Midbrain (tissue), 1 donor: ENCODE results near the gene FAM193A.
"Not testable (repeated sequence)": the region's sequence is repeated elsewhere in the genome, so short reads cannot be mapped to it uniquely, and the experiment has no call there.

ENCODE experiments used
- DNase-seq: peaks from one replicate; lab custom pipeline; 2025; lab: John Stamatoyannopoulos, UW

Gene FAM193A

DNA sequence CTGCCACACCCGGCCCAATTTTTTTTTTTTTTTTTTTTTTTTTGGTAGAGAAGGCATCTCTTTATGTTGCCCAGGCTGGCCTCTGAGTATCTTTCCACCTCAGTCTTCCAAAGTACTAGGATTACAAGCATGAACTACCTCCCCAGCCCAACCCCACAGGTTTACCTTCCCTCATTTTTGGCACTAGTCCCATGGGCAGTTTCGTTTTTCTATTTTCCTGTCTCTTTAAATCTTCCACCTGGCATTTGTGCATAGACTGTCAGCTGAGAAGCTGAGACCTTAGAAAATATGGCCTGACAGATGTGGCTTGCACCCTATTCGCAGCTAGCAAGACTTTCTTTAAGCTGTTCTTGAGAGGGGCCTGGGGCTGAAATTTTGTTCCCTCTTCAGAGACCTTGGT, 191.8 kb downstream of the FAM193A start:
- DNase-seq = no peak

DNA sequence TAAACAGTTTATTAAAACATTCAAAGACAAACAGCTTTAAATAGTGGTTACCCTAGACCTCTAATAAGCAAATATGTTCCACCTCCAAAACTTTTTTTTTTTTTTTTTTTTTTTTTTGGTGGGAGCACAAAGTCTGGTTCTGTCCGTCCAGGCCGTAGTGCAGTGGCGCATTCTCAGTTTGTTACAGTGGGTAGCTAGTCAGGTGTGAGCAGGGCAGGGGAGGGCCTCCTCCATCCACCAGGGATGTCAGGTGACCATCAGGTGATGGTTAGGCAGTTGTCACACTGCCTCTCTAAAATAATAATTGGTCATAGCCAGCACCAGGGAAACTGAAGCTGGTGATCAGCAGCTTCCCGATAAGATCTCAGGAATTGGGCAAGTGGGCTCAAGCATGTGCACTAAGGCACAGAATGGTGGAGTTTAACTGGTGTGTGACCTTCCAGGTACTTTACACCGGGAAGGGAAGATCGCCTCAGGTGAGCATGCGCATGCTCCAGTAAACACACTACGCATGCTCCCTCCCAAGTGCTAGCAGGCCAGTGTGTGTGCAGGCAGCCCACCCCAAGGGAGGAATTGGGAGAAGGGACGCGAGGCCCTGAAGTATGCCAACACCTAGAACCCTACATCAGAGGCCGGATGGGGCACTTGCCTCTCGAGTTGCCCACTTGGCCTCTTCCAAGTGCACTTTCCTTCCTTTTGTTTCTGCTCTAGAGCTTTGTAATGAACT, 192.5 kb downstream of the FAM193A start:
- DNase-seq = no peak

DNA sequence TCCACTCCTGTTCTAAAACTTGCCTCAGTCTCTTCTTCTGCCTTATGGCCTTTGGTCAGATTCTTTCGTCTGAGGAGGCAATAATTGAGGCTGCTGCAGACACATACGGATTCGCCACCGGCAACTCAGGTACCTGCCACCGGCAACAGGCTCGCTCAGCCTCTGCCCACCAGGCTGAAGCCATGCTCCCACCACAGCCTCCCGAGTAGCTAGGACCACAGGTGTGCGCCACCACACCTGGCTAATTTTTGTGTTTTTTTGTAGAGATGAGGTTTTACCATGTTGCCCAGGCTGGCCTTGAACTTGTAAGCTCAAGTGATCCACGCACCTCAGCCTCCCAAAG, 193.1 kb downstream of the FAM193A start:
- no peak for DNase-seq

DNA sequence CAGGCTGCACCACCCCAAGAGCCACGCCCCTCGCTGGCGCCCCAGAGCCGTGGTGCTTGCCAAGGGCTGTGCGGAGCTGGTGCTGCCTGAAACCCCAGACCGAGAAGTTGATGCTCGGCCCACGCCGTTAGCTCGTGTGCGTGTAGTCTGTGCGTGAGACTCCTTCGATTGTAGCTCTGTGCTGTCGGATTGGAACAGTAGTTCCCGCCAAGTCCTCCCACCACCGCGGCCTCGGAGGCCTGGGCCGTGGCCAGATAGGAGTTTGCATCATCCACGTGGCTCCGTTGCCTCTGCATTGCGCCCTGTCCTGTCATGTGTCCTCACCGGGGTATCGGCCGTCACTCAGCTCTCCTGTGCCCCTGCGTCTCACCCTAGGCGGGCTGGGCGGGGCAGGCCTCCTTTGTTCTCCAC, 195.5 kb downstream of the FAM193A start:
- DNase-seq = no peak

DNA sequence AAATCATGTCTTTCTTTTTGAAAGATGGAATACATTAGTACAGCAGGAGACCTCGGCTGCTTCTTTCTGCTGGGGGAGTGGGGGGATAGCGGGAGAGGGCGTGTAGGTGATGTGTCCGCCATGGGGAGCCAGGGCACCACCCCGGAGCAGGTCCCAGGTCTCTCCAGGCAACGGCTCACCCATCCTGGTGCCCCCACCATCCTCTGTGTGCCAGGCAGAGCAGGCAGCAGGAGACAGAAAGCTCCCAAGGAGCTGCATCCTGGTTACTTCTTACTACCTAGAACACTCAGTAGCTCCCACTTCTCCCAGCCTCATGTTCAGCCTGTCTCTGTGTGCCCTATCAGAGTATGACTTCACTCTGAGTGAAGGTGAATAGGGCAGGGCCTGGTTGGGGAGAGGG, 196.1 kb downstream of the FAM193A start:
- DNase-seq = no peak

DNA sequence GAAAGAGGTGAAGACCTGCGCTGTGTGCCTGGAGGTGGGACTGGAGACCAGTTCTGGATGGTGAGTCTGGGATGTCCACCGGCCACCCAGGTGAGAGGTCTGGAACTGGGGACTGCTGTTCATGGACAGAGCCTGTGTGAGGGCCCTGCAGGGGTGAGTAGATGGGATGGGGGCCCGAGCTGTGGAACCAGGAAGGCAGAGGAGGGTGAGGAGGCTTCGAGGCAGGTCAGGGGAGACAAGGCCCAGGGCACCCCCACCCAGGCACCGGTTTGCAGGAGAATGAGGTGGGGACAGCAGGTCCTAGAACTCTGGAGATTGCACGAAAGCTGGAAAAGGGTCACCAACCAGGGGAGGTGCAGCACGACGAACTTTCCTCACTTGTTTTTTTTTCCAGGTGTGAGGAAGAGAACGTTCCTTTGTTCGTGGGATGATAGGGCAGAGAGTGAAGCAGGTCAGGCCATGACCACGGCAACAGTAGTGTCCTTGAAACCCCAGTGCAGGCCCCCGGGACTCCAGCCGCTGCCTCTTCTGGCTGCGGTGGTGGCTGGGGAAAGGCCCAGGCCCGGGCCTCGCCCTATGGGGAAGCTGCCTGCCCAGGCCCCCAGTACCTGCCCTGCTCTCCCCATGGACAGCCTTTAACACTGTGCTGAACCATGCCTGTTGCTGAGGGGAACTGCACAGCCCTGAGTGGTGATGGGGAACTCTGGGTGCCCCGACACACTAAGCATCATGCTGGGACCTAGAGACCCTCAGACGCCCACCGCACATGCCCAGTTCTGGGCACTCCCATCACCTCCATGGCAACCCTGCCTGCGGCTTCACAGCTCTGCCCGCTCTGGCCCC, 196.8 kb downstream of the FAM193A start:
- no peak for DNase-seq

DNA sequence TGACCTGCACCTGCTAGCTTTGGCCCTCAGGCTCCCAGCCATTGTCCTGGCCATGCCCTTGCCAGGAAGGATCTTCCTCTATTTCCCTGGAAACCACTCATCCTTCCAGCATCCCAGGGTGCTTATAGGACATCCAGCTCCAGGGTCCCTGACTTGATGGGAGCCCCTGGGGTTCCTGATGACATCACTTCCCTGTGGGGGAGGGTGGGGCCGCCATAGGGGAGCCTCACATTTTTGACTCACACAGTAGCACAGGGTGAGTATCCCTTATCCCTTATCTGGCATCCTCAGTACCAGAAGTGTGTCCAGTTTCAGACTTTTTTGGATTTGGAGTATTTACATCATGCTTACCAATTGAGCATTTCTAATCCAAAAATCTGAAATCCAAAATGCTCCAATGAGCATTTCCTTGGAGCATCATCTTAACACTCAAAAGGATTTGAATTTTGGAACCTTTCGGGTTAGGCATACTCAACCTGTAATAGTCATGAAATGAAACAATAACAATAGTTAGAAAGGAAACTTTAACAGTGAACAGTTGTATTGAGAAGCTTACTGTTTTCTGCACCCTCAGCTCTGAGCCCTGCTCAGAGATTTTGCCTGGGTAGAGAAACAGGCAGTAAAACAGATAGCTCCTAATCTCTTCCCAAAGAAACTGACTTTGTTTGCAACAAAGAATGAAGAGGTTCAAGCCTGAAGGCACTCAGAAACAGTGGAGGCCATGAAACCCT, 197.6 kb downstream of the FAM193A start:
- no peak for DNase-seq

DNA sequence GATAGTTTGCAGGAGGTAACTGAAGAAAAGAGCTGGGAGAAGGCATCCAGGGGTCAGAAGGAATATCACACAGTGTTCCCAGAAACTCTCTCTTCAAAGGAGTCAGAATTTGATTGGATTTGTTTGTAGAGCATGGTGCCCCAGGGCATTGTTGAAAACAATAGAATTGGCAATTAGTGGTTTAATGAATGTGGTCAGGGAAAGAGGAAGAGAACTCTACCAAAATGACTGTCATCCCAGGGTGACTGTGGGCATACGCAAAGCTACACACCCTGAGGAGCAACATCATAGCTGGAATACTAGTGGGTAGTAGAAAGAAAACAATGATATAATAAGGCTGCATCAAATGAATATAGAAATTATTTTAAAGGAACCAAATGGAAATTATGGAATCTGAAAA, 198.2 kb downstream of the FAM193A start:
- no peak for DNase-seq

DNA sequence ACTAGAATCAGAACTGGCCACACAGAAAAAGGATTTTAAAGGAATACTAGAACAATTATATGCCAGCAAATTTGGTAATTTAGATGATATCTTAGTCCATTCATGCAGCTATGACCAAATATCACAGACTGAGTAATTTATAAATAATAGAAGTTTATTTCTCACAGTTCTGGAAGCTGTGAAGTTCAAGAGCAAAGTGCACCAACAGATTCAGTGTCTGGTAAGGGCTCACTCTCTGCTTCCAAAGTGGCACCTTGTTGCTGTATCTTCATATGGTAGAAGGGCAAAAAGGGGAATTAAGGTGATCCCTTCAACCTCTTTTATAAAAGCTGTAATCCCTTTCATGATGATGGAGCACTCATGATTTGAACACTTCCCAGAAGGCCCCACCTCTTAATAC, 199.4 kb downstream of the FAM193A start:
- DNase-seq = no peak

DNA sequence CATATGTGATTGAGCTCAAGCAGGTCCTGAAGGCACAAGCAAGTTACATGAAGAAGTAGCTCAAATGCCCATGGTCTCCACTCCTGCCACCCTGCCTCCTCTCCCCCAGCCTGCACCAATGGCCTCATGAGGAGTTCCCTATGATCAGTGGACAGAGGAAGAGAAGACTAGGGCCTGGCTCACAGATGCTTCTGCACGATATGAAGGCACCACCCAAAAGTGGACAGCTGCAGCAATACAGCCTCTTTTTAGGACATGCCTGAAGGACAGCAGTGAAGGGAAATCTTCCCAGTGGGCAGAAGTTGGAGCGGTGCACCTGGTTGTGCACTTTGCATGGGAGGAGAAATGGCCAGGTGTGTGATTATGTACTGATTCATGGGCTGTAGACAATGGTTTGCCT, 201.8 kb downstream of the FAM193A start:
- not testable (repeated sequence) for DNase-seq

DNA sequence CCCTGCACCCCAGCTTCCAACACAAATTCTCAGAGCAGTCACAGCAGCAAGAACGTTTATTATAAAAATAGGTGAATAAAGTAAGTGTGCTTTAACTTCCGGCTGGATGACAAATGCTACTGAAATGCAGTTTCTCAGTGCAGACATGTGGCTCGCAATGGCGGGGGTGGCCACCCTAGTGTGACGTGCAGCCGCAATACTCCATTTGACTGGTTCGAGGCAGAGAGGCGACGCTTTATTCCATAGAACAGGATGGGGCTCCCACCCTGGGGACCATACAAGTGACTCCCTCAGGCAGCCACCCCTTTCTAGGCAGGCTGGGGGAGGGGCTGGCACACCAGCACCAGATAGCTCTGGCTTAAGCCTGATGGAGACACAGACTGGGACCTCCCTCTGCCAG, 205.2 kb downstream of the FAM193A start:
- no peak for DNase-seq

DNA sequence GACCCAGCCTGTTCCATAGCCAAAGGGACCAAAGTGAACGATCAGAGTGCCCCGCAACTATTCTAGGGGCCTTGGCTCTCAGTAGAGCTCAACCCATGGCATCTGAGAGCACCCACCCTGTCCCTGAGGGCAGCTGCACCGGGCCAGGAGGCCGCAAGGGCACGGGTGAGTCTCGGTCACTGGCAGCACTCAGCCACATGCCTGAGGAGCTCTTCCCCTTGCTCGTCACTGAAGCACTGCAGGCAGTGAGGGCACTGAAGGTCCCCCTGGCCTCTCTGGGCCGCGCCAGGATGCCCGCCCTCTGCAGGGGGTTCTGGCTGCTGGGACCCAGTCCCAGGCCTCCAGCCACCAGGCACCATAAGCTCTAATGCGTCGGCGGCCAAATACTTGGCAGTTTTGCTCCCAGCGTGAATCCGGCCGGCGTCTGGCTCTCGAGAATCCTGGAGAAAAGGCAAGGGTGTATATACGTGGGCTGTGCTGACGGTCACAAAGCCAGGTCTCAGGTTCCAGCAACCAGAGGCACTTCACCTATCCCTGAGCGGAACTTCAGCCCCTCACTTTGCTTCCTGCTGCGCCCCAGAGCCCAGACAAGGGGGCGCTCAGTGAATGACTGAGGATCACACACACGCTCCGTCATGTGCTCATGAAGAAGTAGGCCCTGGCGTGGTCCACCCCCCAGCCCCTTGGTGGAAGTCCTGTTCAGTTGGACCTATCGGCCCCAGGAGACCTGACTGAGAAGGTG, 205.8 kb downstream of the FAM193A start:
- DNase-seq = no peak

DNA sequence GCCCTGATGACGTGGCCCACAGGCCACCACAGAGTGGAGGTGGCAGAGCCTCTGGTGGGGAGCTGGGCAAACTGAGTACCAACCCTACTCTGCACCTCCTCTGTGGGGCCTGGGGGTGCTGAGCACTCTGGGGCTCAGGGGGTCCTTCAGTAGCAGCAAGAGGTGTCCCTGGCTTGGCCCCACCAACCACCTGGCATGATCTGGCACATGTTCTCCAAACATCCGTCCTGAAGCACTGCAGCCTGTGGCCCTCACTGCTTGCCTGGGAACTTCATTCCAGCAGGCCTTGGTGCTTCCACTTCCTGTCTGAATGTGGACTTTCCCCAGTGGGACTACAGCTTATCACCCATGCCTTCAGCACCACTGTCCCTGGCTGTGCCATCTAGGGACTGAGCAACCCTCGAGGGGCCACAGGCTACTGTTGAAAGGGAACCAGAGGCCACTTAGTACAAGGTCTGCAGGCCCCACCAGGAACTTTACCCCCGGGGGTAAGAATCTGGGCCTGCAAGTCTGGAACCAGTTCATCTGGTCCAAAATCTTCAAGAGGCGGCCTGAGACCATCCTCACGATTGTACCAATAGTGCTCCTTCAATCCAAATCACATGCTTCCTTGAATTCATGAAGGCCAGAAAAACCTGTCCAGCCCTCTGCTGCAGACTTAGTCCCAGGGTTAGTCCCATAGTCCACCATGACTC, 206.5 kb downstream of the FAM193A start:
- DNase-seq = no peak

DNA sequence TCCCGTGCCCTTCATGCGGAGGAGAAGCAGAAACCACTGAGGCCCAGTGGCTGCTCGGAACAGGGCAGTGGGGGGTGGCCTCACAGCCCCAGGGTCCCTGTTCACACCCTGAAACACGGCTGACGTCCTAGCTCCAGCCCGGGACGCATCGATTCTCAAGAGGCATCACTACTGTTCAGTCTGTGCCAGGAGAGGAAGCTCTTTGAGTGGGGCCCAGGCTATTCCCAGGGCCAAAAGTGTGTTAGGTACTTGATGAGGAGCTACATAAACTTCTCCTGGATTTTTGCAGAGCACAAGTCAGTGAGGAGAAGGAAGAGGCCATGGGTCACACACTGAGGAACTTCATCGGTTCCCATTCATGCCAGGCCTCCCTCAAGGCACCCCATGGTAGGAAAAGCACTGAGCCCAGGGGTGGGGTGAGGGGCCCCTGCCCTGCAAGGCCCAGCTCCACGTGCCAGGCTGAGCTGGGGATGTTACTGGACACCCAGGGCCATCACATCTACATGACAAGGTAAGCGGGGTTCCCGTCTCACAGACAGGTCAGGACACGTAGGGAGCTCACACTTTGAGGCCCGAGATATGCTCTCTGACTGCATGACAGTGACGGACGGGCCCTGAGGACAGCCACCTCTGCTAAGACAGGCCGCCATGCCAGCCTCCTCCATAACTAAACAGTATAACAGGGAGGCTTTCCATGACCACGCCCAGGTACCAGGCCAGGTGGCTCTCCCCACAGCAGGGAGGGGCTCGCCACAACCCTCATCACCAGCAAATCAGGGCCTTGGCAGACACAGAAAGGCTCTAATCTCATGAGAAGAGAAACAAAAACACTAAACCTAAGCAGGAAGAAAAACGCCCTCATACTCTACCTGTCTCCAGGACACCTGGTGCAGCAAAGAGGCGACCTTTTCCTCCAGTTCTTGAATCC, 207.3 kb downstream of the FAM193A start:
- DNase-seq = no peak

DNA sequence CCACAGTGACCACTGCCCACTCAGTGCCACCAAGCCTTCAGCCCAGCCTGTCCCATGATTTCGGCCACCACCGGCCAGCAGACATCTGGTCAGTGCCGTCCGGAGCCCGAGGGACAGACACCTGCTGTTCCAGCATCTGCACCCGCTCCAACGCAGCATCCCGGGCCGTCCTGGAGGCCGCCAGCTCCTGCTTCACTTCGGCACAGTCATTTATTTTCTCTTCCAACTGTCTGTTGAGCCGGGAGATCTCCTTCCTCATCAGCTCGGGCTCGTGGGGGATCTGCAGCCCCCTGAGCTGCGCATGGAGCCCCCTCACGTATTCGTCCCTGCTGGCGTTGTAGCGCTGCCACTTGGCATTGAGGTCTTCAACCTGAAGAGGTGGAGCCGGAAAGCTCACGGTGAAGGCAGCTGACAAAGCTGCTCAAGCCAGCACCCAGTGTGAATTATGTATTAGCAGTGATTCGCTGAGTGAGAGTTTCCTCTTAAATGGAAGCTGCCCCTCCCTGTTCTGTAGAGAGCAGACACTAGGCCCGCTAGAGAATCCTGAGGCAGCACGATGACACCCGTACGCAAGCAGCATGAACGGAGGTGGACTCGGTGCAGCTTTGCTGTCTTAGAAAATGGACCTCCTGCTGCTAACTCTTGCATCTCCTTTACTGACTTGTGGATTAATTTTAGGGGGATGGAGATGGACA, 208.3 kb downstream of the FAM193A start:
- DNase-seq = no peak

DNA sequence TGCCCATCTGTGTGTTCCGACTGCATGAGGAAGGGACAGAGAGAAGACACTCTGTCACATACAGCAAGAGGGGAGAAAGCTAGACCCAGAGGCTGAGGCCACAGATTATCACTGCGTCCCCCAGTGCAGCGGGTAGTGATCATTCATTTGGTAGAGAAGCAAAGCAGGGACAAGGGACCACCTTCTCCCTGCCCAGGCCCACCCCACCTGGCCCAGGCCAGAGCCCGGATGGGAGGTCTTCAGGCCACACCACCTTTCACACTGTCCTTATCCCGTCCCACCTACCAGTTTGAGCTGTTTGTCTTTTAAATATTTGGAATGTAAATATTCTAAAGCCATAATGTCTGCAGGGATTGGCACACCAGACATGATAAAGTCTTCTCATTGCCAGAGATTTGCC, 209.1 kb downstream of the FAM193A start:
- DNase-seq = no peak

DNA sequence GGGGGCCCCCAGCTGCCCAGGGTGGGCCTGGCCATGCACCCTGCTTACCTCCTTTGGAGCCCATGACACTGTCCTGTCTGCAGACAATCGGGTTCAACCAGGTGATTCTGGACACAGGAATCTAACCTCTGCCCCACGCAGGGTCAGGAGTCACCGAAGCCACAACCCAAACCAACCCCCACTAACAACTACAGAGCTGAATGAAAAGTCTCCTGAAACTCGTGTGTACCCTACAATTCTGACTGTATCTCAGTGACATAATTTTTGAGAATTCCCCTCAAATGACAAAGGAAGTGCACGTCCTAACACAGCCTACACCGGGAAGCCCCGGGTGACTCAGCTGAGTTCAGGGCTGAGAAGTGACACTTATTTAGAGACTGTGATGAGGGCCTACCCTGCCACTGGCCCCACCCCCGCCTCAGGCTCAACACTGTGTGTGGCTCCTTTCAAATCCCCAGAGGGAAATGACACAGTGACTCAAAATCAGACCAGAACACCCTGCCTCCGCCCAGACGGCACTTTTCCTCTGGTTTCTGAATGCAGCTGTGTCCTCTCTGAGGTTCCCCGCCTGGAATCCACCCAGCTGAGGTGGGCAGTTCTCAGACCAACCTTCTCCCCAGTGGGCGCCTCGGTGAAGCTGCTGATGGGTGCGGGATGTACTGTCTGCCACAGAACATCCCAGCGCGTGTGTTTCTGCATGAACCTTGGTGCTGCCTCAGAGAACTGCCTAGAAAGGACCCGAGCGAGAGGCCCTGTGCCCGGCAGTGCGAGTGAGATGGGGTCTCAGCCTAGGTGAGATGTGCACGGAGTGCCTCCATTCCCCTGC, 209.7 kb downstream of the FAM193A start:
- no peak for DNase-seq

DNA sequence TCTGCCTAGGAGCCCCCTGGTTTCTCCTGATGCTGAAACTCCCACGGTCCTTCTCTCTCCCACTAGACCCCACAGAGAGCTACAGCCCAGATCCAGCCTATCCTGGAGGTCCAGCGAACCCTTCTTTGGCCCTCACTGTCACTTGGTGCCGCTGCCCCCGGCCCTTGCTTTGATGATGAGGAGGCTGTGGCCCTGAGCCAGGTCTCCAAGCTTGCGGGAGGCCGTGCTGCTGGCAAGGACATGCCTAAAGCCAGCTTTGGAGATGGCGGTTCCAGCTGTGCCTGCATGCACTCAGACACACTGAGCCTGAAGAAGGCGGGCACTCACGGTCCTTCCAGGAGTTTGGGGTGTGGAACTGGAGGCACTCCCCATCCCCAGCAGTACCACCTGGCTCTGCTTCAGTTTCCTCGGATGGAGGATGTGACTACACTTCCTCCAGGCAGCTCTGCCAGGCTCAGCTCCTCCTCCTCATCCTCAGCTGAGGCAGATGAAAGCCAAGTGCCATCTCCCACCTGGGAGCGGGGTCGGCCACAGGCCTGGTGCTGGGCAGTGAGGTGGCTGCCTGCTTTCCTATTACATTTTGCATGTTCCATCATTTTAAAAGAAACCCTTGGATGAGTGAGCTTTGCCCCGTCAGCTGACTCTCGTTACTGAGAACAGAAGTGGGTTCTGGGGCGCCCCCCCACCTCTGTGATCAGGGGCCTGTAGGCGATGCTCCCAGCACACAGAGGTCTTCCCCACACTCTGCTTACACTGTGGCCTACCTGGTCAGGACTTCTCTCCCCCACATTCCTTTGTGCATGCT, 210.6 kb downstream of the FAM193A start:
- DNase-seq = no peak
